ENCODE measurements around the gene INPPL1. TPM values are rescaled to one million over a fixed set of nuclear protein-coding genes. Genes with fewer than 3 reads are reported as not detected.

Gene INPPL1
- polyA plus RNA-seq, 2 donors = 28.9 to 88.1 TPM

DNA sequence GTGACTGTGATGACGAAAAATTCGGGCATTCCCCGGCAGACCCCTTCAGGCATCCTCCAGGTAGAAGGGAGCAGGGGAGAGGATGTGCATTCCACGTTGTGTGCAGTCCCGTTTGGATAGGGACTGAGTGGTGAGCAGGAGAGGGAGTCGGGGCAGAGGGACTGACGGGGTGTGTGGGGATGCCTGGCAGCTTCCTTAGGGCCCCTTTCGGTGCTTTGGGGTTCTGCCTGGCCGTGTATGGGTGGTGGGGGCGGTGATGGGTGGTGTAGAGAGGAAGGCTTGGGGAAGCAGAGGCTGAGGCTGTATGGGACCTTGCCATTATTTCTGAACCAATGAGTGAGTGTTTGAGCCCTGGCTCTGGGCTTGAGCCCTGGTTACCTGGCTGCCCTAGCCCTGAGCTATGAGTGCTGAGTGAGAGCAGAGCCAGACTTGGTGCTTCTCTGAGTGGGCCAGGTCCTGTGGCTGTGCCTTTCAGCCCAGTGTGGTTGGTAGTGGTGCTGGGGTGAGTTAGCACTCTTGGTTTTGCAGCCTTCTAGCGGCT, 914 bp downstream of the INPPL1 start:
- peak overlapping the region; percentile 60 to 79 for H3K4me3 ChIP-seq (ENCODE audit: low read depth in 1 of 2, low read length in 2 of 2)
- H3K36me3 ChIP-seq (ENCODE audit: control insufficient read depth in 2 of 2, insufficient read depth in 2 of 2, low read length in 1 of 2) = peaks cover 6 to 22% of the 10 kb centered on the region in 2 donors
- 10 to 12% methylated on average over 11 of the region's 11 CpGs for WGBS, 2 donors
- H3K9me3 ChIP-seq (ENCODE audit: control insufficient read depth in 2 of 2, insufficient read depth in 1 of 2, low read depth in 1 of 2, low read length in 1 of 2) = no peaks in the 10 kb centered on the region
- H3K27me3 ChIP-seq (ENCODE audit: control insufficient read depth in 1 of 2, insufficient read depth in 2 of 2, low read length in 2 of 2) = no peaks in the 10 kb centered on the region
- H3K4me1 ChIP-seq (ENCODE audit: control insufficient read depth in 2 of 2, insufficient read depth in 2 of 2, low read length in 1 of 2) = peaks cover 0 to 7% of the 10 kb centered on the region in 2 donors
- peak overlapping the region in 1 of 2 donors; percentile 26 for H3K27ac ChIP-seq (ENCODE audit: low read depth in 2 of 2, low read length in 1 of 2)

- peaks cover 12 to 34% of the 10 kb centered on the region in 2 donors for H3K36me3 ChIP-seq (ENCODE audit: control insufficient read depth in 2 of 2, insufficient read depth in 2 of 2, low read length in 1 of 2)
- WGBS, 2 donors = 65 to 67% methylated on average over 5 of the region's 5 CpGs
- no peaks in the 10 kb centered on the region for H3K9me3 ChIP-seq (ENCODE audit: control insufficient read depth in 2 of 2, insufficient read depth in 1 of 2, low read depth in 1 of 2, low read length in 1 of 2)
- peaks cover 0 to 7% of the 10 kb centered on the region in 2 donors for H3K4me1 ChIP-seq (ENCODE audit: control insufficient read depth in 2 of 2, insufficient read depth in 2 of 2, low read length in 1 of 2)
- no peak overlapping the region for H3K4me3 ChIP-seq (ENCODE audit: low read depth in 1 of 2, low read length in 2 of 2)
- H3K27me3 ChIP-seq (ENCODE audit: control insufficient read depth in 1 of 2, insufficient read depth in 2 of 2, low read length in 2 of 2) = no peaks in the 10 kb centered on the region
- peak overlapping the region in 1 of 2 donors; percentile 20 for H3K27ac ChIP-seq (ENCODE audit: low read depth in 2 of 2, low read length in 1 of 2)
Measured at GRCh38 chr11:72226701-72227100, 2.1 kb downstream of the INPPL1 start.

- H3K4me3 ChIP-seq (ENCODE audit: low read depth in 1 of 2, low read length in 2 of 2) = no peak overlapping the region
- 67 to 79% methylated on average over 14 of the region's 14 CpGs for WGBS, 2 donors
- no peaks in the 10 kb centered on the region for H3K27me3 ChIP-seq (ENCODE audit: control insufficient read depth in 1 of 2, insufficient read depth in 2 of 2, low read length in 2 of 2)
- H3K27ac ChIP-seq (ENCODE audit: low read depth in 2 of 2, low read length in 1 of 2) = no peak overlapping the region
- no peaks in the 10 kb centered on the region for H3K9me3 ChIP-seq (ENCODE audit: control insufficient read depth in 2 of 2, insufficient read depth in 1 of 2, low read depth in 1 of 2, low read length in 1 of 2)
- peaks cover 0 to 7% of the 10 kb centered on the region in 2 donors for H3K4me1 ChIP-seq (ENCODE audit: control insufficient read depth in 2 of 2, insufficient read depth in 2 of 2, low read length in 1 of 2)
- H3K36me3 ChIP-seq (ENCODE audit: control insufficient read depth in 2 of 2, insufficient read depth in 2 of 2, low read length in 1 of 2) = peaks cover 19 to 42% of the 10 kb centered on the region in 2 donors
Measured at GRCh38 chr11:72227316-72228228, 3.0 kb downstream of the INPPL1 start.

GRCh38 chr11:72228229-72228843, 3.8 kb downstream of the INPPL1 start:
- no peaks in the 10 kb centered on the region for H3K9me3 ChIP-seq (ENCODE audit: control insufficient read depth in 2 of 2, insufficient read depth in 1 of 2, low read depth in 1 of 2, low read length in 1 of 2)
- no peak overlapping the region for H3K27ac ChIP-seq (ENCODE audit: low read depth in 2 of 2, low read length in 1 of 2)
- no peaks in the 10 kb centered on the region for H3K27me3 ChIP-seq (ENCODE audit: control insufficient read depth in 1 of 2, insufficient read depth in 2 of 2, low read length in 2 of 2)
- H3K4me3 ChIP-seq (ENCODE audit: low read depth in 1 of 2, low read length in 2 of 2) = no peak overlapping the region
- peaks cover 0 to 7% of the 10 kb centered on the region in 2 donors for H3K4me1 ChIP-seq (ENCODE audit: control insufficient read depth in 2 of 2, insufficient read depth in 2 of 2, low read length in 1 of 2)
- H3K36me3 ChIP-seq (ENCODE audit: control insufficient read depth in 2 of 2, insufficient read depth in 2 of 2, low read length in 1 of 2) = peaks cover 23 to 49% of the 10 kb centered on the region in 2 donors
- WGBS, 2 donors = 75 to 84% methylated on average over 14 to 16 of the region's 16 CpGs

- H3K4me3 ChIP-seq (ENCODE audit: low read depth in 1 of 2, low read length in 2 of 2) = no peak overlapping the region
- H3K27ac ChIP-seq (ENCODE audit: low read depth in 2 of 2, low read length in 1 of 2) = no peak overlapping the region
- peaks cover 0 to 7% of the 10 kb centered on the region in 2 donors for H3K4me1 ChIP-seq (ENCODE audit: control insufficient read depth in 2 of 2, insufficient read depth in 2 of 2, low read length in 1 of 2)
- WGBS, 2 donors = 77 to 84% methylated on average over 7 of the region's 7 CpGs
- H3K9me3 ChIP-seq (ENCODE audit: control insufficient read depth in 2 of 2, insufficient read depth in 1 of 2, low read depth in 1 of 2, low read length in 1 of 2) = no peaks in the 10 kb centered on the region
- no peaks in the 10 kb centered on the region for H3K27me3 ChIP-seq (ENCODE audit: control insufficient read depth in 1 of 2, insufficient read depth in 2 of 2, low read length in 2 of 2)
- H3K36me3 ChIP-seq (ENCODE audit: control insufficient read depth in 2 of 2, insufficient read depth in 2 of 2, low read length in 1 of 2) = peaks cover 24 to 54% of the 10 kb centered on the region in 2 donors
Measured at GRCh38 chr11:72228844-72229231, 4.3 kb downstream of the INPPL1 start.

DNA sequence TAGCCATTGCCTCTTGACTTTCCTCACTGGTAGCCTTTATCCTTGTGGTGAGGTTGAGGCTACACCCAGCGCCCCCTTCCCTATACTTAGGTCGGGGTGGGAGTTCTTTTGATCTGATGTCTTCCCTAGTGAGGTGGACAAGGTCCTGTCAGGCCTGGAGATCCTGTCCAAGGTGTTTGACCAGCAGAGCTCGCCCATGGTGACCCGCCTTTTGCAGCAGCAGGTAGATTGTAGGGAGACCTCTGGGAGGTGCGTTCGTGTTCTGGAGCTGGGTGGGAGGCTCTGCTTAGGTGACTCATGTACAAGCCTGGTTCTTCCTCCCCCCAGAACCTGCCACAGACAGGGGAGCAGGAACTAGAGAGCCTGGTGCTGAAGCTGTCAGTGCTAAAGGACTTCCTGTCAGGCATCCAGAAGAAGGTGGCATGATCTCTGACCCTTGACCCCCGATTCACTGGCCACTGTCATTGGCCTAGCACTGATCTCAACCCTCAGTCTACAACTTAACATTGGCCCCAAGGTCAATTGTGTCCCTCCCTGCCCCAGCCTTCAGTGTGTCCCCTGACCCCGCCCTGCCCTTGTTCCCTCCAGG, 4.9 kb downstream of the INPPL1 start:
- Histone ChIP-seq H3K9me3 (ENCODE audit: control insufficient read depth in 2 of 2, insufficient read depth in 1 of 2, low read depth in 1 of 2, low read length in 1 of 2) (no peaks in the 10 kb centered on the region), H3K27me3 (ENCODE audit: control insufficient read depth in 1 of 2, insufficient read depth in 2 of 2, low read length in 2 of 2) (no peaks in the 10 kb centered on the region), H3K36me3 (ENCODE audit: control insufficient read depth in 2 of 2, insufficient read depth in 2 of 2, low read length in 1 of 2) (peaks cover 26 to 60% of the 10 kb centered on the region in 2 donors), H3K4me1 (ENCODE audit: control insufficient read depth in 2 of 2, insufficient read depth in 2 of 2, low read length in 1 of 2) (peaks cover 0 to 7% of the 10 kb centered on the region in 2 donors), H3K27ac (ENCODE audit: low read depth in 2 of 2, low read length in 1 of 2) (peak overlapping the region in 1 of 2 donors; percentile 17), H3K4me3 (ENCODE audit: low read depth in 1 of 2, low read length in 2 of 2) (no peak overlapping the region)
- WGBS, 2 donors = 93 to 94% methylated on average over 8 of the region's 8 CpGs

GRCh38 chr11:72229925-72230763, 5.6 kb downstream of the INPPL1 start:
- WGBS, 2 donors = 91 to 94% methylated on average over 21 of the region's 21 CpGs
- H3K27me3 ChIP-seq (ENCODE audit: control insufficient read depth in 1 of 2, insufficient read depth in 2 of 2, low read length in 2 of 2) = no peaks in the 10 kb centered on the region
- no peak overlapping the region for H3K4me3 ChIP-seq (ENCODE audit: low read depth in 1 of 2, low read length in 2 of 2)
- peak overlapping the region in 1 of 2 donors; percentile 17 for H3K27ac ChIP-seq (ENCODE audit: low read depth in 2 of 2, low read length in 1 of 2)
- H3K4me1 ChIP-seq (ENCODE audit: control insufficient read depth in 2 of 2, insufficient read depth in 2 of 2, low read length in 1 of 2) = peaks cover 0 to 6% of the 10 kb centered on the region in 2 donors
- peaks cover 29 to 67% of the 10 kb centered on the region in 2 donors for H3K36me3 ChIP-seq (ENCODE audit: control insufficient read depth in 2 of 2, insufficient read depth in 2 of 2, low read length in 1 of 2)
- H3K9me3 ChIP-seq (ENCODE audit: control insufficient read depth in 2 of 2, insufficient read depth in 1 of 2, low read depth in 1 of 2, low read length in 1 of 2) = no peaks in the 10 kb centered on the region

- H3K4me3 ChIP-seq (ENCODE audit: low read depth in 1 of 2, low read length in 2 of 2) = no peak overlapping the region
- no peaks in the 10 kb centered on the region for H3K27me3 ChIP-seq (ENCODE audit: control insufficient read depth in 1 of 2, insufficient read depth in 2 of 2, low read length in 2 of 2)
- H3K27ac ChIP-seq (ENCODE audit: low read depth in 2 of 2, low read length in 1 of 2) = no peak overlapping the region
- H3K36me3 ChIP-seq (ENCODE audit: control insufficient read depth in 2 of 2, insufficient read depth in 2 of 2, low read length in 1 of 2) = peaks cover 34 to 71% of the 10 kb centered on the region in 2 donors
- H3K4me1 ChIP-seq (ENCODE audit: control insufficient read depth in 2 of 2, insufficient read depth in 2 of 2, low read length in 1 of 2) = no peaks in the 10 kb centered on the region
- 89 to 92% methylated on average over 18 of the region's 18 CpGs for WGBS, 2 donors
- no peaks in the 10 kb centered on the region for H3K9me3 ChIP-seq (ENCODE audit: control insufficient read depth in 2 of 2, insufficient read depth in 1 of 2, low read depth in 1 of 2, low read length in 1 of 2)
Measured at GRCh38 chr11:72230764-72231365, 6.3 kb downstream of the INPPL1 start.
